Mucosa of descending colon (tissue), 3 donors: Measurements from ENCODE around the gene KCNQ4. TPM values are rescaled to one million over a fixed set of nuclear protein-coding genes. Genes with fewer than 3 reads are reported as not detected.

Experiments
- ATAC-seq: fragments of 200-7000 bp; cut with Tn5 transposase; one replicate; pipeline ENCODE4 v1.9.1; 2020; ENCODE audit warnings: mild to moderate bottlenecking, moderate library complexity
- DNase-seq, 3 donors: peaks; one replicate each; pipeline ENCODE4 v3.0.0-alpha.2; 2020
- H3K36me3 ChIP-seq: fragments of 200-600 bp; one replicate; pipeline ENCODE4 v1.8.0; 2021; ENCODE audit warnings: low read depth, mild to moderate bottlenecking
- H3K4me1 ChIP-seq: fragments of 200-600 bp; one replicate; pipeline ENCODE4 v1.8.0; 2021; ENCODE audit warnings: low read depth, mild to moderate bottlenecking
- H3K4me3 ChIP-seq: fragments of 200-600 bp; one replicate; pipeline ENCODE4 v1.8.0; 2021; ENCODE audit warnings: mild to moderate bottlenecking
- H3K9me3 ChIP-seq: fragments of 200-600 bp; one replicate; pipeline ENCODE4 v1.8.0; 2021; ENCODE audit warnings: mild to moderate bottlenecking
- intact Hi-C, 2 donors: fragments of 100-400 bp; cut with DNase I in 1 of 2; cut with micrococcal nuclease in 1 of 2; formaldehyde crosslinking; loops; one replicate each; pipeline versions ENCODE4 v1.11.0 to v1.11.1; 2022; cut with DNase I, micrococcal nuclease
- total RNA-seq, 3 donors: library from RNA; stranded (reverse); fragmentation: NEBNext Ultra II Directional in 2 of 3; extraction: Animal tissue kit (Norgen Biotek cat#: 25700) in 2 of 3; gene quantifications; one replicate each; pipeline versions ENCODE4 v1.2.1 to v1.2.4, GENCODE V29; 2021 to 2023
- TF ChIP-seq, protein P1 (sequence below): fragments of 200-600 bp; IDR thresholded peaks from one replicate; pipeline ENCODE4 v1.8.0; 2022; ENCODE audit warnings: antibody characterized with exemption, mild to moderate bottlenecking
- donor health status: DM: no; HTN: no; CAD: no; lungs with moderate emphysema.
- donor health status: DM: no; HTN: no; CAD: no.
- donor health status: DM: no; HTN: yes; CAD: no.

Gene KCNQ4
- total RNA-seq, 3 donors from 2014 or later, result 1.3 to 13.0 (median 2.3) TPM

DNA sequence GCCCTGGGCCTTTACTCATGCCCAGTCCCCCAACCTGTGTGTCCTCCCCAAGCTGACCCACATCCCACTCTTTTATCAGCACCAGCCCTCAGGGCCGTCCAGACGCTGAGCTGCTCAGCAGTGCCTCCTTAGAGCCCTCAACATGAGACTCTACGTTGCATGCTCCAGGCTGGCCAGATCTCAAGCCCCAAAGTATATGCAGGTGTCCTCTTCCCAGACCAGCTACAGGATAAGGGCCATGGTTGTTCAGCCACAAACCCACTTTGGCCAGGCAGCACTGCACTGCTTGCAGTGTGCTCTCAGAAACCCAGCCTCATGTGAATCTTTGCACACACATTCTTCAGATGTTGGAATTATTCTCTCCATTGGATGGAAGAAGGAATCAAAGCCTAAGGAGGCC is 72.5 kb downstream of the KCNQ4 start:
- TF ChIP-seq, protein P1, sequence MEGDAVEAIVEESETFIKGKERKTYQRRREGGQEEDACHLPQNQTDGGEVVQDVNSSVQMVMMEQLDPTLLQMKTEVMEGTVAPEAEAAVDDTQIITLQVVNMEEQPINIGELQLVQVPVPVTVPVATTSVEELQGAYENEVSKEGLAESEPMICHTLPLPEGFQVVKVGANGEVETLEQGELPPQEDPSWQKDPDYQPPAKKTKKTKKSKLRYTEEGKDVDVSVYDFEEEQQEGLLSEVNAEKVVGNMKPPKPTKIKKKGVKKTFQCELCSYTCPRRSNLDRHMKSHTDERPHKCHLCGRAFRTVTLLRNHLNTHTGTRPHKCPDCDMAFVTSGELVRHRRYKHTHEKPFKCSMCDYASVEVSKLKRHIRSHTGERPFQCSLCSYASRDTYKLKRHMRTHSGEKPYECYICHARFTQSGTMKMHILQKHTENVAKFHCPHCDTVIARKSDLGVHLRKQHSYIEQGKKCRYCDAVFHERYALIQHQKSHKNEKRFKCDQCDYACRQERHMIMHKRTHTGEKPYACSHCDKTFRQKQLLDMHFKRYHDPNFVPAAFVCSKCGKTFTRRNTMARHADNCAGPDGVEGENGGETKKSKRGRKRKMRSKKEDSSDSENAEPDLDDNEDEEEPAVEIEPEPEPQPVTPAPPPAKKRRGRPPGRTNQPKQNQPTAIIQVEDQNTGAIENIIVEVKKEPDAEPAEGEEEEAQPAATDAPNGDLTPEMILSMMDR, result no peak
- intact Hi-C loops, result loop anchor here (10.0 kb wide), 2 partner anchors 81 to 241 kb away; no protein-coding TSS in a partner anchor
- DNase-seq, result no peak
- H3K9me3 ChIP-seq, result no peaks in the 10 kb centered on the region
- H3K36me3 ChIP-seq, result no peaks in the 10 kb centered on the region
- no peaks in the 10 kb centered on the region for H3K4me1 ChIP-seq
- no peak overlapping the region for H3K4me3 ChIP-seq
- ATAC-seq, result no peak

DNA sequence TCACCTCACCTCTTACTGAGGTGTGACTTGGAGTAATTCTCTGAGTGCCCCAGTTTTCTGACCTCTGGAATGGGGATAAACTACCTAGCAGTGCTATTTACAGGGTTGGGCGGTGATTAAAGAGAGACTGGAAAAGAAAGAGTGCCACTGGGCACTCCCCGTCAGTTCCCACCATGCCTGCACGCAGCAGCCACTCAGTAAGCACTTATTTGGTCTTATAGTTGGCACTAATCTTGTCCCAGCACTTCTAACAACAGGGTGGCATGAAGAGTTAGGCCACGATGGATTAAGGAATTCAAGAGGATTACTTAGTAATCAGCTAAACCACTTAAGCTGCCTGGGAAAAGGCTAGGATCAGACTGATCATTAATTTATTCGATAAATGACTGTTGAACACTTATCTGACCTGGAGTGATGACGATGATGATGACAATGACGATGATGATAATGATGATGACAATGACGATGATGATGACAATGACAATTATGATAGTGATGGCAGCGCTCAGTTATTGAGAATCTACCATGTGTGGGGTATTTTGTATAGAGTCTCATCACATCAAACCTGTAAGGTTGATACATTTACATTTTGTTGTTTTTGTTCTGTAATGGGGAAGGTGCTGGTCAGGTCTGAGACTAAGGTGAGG is 73.2 kb downstream of the KCNQ4 start:
- H3K4me3 ChIP-seq, result no peak overlapping the region

DNA sequence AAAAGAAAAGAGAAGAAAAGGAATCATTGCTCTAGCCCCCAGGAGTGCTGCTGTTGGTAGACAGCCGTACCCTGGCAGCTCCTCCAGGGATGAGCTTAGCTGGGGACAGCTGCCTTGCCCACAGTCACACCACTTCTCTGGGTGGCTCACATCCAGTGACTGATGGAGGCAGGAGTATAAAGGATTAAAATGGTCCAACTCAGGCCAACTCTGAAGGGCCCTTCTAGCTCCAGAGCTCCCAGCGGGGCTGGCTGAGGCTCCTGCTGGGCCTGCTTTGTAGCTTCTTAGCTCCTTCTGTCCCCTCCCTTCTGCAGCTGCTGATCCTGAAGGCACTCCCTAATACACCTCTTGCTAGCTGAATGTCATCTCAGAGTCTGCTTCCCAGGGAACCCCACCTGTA is 74.2 kb downstream of the KCNQ4 start:
- intact Hi-C loops, result loop anchor here (10.0 kb wide), 2 partner anchors 83 to 243 kb away; no protein-coding TSS in a partner anchor
- Histone ChIP-seq H3K9me3 (no peaks in the 10 kb centered on the region), H3K4me3 (no peak overlapping the region), H3K36me3 (no peaks in the 10 kb centered on the region), H3K4me1 (no peaks in the 10 kb centered on the region)
- DNase-seq (no peak), ATAC-seq (no peak)
- TF ChIP-seq, protein P1, result no peak

More for the DNA sequence above, 73.2 kb downstream of the KCNQ4 start:
- TF ChIP-seq, protein P1, result no peak
- DNase-seq (no peak), ATAC-seq (no peak)
- intact Hi-C loops, result loop anchor here (10.0 kb wide), 2 partner anchors 82 to 242 kb away; no protein-coding TSS in a partner anchor
- H3K9me3 ChIP-seq, result no peaks in the 10 kb centered on the region
- H3K4me1 ChIP-seq, result no peaks in the 10 kb centered on the region
- H3K36me3 ChIP-seq, result no peaks in the 10 kb centered on the region

DNA sequence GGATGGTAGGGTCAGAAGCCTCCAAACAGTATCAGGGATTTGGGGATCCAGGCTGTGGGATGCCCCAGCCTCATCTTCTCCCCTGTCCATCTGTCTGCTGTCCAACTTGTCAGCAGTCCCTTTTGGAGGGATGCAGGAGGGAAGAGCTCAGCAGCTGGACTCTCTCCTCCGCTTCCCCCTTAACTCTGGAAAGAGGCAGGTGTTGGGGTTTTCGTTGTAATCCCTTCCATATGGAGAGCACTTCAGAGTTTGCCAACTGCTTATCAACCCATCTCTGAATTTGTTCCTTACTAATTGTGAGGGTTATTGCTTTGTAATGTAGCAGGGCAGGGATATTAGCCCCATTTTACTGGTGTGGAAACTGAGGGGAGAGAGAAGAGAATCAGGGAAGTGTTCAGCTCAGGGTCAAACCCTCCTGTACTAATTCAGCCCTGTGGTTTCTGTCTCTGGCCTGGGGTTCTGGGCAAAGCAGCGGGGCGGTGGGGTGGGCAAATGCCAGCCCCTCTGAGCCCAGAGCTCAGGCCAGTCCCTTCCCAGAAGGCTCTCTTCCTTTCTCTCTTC is 75.3 kb downstream of the KCNQ4 start:
- no peaks in the 10 kb centered on the region for H3K9me3 ChIP-seq
- intact Hi-C loops, result loop anchor here (10.0 kb wide), 2 partner anchors 84 to 244 kb away; no protein-coding TSS in a partner anchor
- H3K36me3 ChIP-seq, result no peaks in the 10 kb centered on the region
- TF ChIP-seq, protein P1, result no peak
- no peaks in the 10 kb centered on the region for H3K4me1 ChIP-seq
- no peak for ATAC-seq
- H3K4me3 ChIP-seq, result no peak overlapping the region
- no peak for DNase-seq

DNA sequence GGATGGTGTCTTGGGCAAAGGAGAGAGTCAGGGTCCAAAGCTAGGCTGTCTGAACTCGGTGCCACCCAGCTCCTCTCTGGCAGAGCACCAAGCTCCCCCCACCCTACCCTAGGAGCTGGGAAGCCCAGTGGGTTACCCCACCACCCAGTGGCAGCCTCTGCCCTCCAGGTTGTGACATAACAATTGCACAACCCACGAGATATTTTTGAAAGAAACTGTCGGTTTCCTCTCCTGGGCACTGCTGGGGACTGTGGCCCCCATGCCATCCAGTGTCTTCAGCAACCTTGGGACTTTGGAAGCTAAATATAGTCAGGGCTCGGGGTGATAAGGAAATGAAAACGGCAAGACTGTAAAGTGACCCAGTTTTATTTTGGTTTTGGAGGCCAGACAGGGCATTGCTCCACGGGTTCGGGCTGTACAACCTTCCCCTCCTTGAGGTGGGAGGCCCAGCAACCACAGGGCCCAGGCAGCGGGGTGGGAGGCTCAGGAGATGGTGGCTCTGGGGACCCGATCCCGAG is 77.2 kb downstream of the KCNQ4 start:
- Histone ChIP-seq H3K4me1 (no peaks in the 10 kb centered on the region), H3K4me3 (no peak overlapping the region), H3K9me3 (no peaks in the 10 kb centered on the region), H3K36me3 (no peaks in the 10 kb centered on the region)
- TF ChIP-seq, protein P1, result no peak
- DNase-seq (no peak), ATAC-seq (no peak)
- intact Hi-C loops, result loop anchor here in 1 of 2 donors (5.0 kb wide), 1 partner anchor 87 kb away; no protein-coding TSS in a partner anchor
